HG02870 (cell line): ENCODE results near the gene IL3.

ENCODE experiments used
- ATAC-seq: cut with Tn5 transposase; IDR thresholded peaks from one replicate; pipeline ENCODE4 v1.9.1; 2021; ENCODE audit warnings: mild to moderate bottlenecking, moderate library complexity; ENCODE audit not compliant: unreplicated experiment

Gene IL3

GRCh38 chr5:132025403-132025971 lies 35.0 kb upstream of the IL3 start:
- no peak for ATAC-seq

- ATAC-seq = no peak
Measured at GRCh38 chr5:132026516-132027008, 33.9 kb upstream of the IL3 start.

- ATAC-seq = peak; percentile 50
Measured at GRCh38 chr5:132027027-132027426, 33.4 kb upstream of the IL3 start.

- ATAC-seq = no peak
Measured at GRCh38 chr5:132029609-132030330, 30.7 kb upstream of the IL3 start.

GRCh38 chr5:132030610-132031009 lies 29.8 kb upstream of the IL3 start:
- no peak for ATAC-seq

- no peak for ATAC-seq
Measured at GRCh38 chr5:132032196-132032595, 28.3 kb upstream of the IL3 start.

- ATAC-seq = no peak
Measured at GRCh38 chr5:132033122-132033521, 27.3 kb upstream of the IL3 start.

- ATAC-seq = no peak
Measured at GRCh38 chr5:132037353-132037752, 23.1 kb upstream of the IL3 start.

- ATAC-seq = no peak
Measured at GRCh38 chr5:132044207-132044606, 16.2 kb upstream of the IL3 start.

GRCh38 chr5:132046880-132047299 lies 13.6 kb upstream of the IL3 start:
- ATAC-seq = no peak

- ATAC-seq = no peak
Measured at GRCh38 chr5:132049093-132049492, 11.4 kb upstream of the IL3 start.

- no peak for ATAC-seq
Measured at GRCh38 chr5:132049559-132049958, 10.9 kb upstream of the IL3 start.

- no peak for ATAC-seq
Measured at GRCh38 chr5:132050136-132050535, 10.3 kb upstream of the IL3 start.

GRCh38 chr5:132050661-132051552 lies 9.5 kb upstream of the IL3 start:
- no peak for ATAC-seq

- ATAC-seq = no peak
Measured at GRCh38 chr5:132052520-132052919, 7.9 kb upstream of the IL3 start.

GRCh38 chr5:132053483-132053882 lies 7.0 kb upstream of the IL3 start:
- ATAC-seq = no peak

GRCh38 chr5:132054031-132054696 lies 6.3 kb upstream of the IL3 start:
- no peak for ATAC-seq

GRCh38 chr5:132054697-132055440 lies 5.6 kb upstream of the IL3 start:
- no peak for ATAC-seq

- ATAC-seq = no peak
Measured at GRCh38 chr5:132055441-132055807, 5.0 kb upstream of the IL3 start.

GRCh38 chr5:132055808-132056609 lies 4.4 kb upstream of the IL3 start:
- no peak for ATAC-seq
